HUES64 (cell line): ENCODE data around the gene RAPGEF2.
"Not testable (repeated sequence)": the region's sequence is repeated elsewhere in the genome, so short reads cannot be mapped to it uniquely, and the experiment has no call there.

ENCODE experiments used
- H3K27ac ChIP-seq: 2 replicates; pipeline ENCODE4 v1.7.0; 2013; ENCODE audit warnings: low read depth, low read length, inconsistent platforms
- H3K27me3 ChIP-seq: 2 replicates; pipeline ENCODE4 v1.6.1; 2013; ENCODE audit warnings: mild to moderate bottlenecking, low read length; ENCODE audit not compliant: insufficient read depth
- H3K36me3 ChIP-seq: 2 replicates; pipeline ENCODE4 v1.6.1; 2013; ENCODE audit warnings: mild to moderate bottlenecking, low read length; ENCODE audit not compliant: insufficient read depth
- H3K4me1 ChIP-seq: 2 replicates; pipeline ENCODE4 v1.6.1; 2013; ENCODE audit warnings: mild to moderate bottlenecking, low read length, moderate library complexity; ENCODE audit not compliant: insufficient read depth
- H3K4me3 ChIP-seq: 2 replicates; pipeline ENCODE4 v1.5.1; 2013; ENCODE audit warnings: mild to moderate bottlenecking, low read length, moderate library complexity
- H3K9ac ChIP-seq: 2 replicates; pipeline ENCODE4 v1.6.1; 2013; ENCODE audit warnings: mild to moderate bottlenecking, low read depth, low read length
- H3K9me3 ChIP-seq: 2 replicates; pipeline ENCODE4 v1.6.1; 2013; ENCODE audit warnings: low read depth, low read length; ENCODE audit not compliant: insufficient read depth
- WGBS: fragments of 150-250, 120-280 bp; methylation state at CpG from one replicate; pipeline ENCODE4 v1.1.7; 2013; ENCODE audit warnings: missing lambda C conversion rate; 5-methylcytosine and 5-hydroxymethylcytosine counted together

RAPGEF2 gene

DNA sequence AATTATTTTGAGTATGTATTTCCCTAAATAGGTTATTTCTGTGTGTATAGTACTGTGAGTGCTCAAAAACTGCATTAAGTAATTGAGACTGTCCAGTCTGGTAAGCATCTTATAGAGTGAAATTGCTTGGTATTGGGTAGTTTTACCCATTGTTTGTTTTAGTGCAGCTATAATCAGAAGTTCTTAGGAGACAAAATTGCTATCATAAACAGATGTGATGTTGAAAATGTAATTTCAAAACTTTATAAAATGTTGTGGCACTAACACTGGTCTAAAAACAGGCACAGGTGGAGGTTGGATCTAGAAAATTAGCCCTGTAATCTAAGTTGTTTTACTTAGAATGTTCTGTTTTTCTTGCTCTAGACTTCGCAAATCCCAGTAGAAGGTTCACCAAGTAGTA, 46.8 kb downstream of the RAPGEF2 start:
- WGBS, result no CpG with 5 or more reads among the region's 1 CpG
- H3K36me3 ChIP-seq, result no peaks in the 10 kb centered on the region
- no peak overlapping the region for H3K9ac ChIP-seq
- H3K4me3 ChIP-seq, result no peak overlapping the region
- no peaks in the 10 kb centered on the region for H3K27me3 ChIP-seq
- H3K4me1 ChIP-seq, result peaks cover 17% of the 10 kb centered on the region
- no peak overlapping the region for H3K27ac ChIP-seq
- H3K9me3 ChIP-seq, result no peaks in the 10 kb centered on the region

DNA sequence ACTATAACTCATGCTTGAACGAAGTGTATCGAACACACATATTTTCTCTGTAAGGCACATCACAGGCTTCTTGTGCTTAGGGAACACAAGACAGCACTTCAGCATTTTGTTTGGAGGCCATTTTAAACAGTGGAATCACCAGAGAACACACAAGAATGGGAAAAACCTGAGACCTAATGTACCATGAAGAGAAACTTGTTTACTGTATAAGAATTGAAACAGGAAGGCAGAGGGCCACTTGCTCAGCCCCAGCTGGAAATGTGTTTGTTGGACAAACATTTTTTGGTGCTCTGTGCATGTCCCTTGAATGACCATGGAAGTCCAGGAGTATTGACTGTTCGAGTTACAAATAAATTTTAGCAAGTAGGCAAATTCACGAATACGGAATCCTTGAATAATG, 47.5 kb downstream of the RAPGEF2 start:
- no peaks in the 10 kb centered on the region for H3K27me3 ChIP-seq
- H3K4me3 ChIP-seq, result no peak overlapping the region
- H3K9ac ChIP-seq, result no peak overlapping the region
- no peaks in the 10 kb centered on the region for H3K9me3 ChIP-seq
- WGBS, result 92% methylated on average over 5 of the region's 5 CpGs
- H3K4me1 ChIP-seq, result peaks cover 23% of the 10 kb centered on the region
- no peak overlapping the region for H3K27ac ChIP-seq
- H3K36me3 ChIP-seq, result no peaks in the 10 kb centered on the region

DNA sequence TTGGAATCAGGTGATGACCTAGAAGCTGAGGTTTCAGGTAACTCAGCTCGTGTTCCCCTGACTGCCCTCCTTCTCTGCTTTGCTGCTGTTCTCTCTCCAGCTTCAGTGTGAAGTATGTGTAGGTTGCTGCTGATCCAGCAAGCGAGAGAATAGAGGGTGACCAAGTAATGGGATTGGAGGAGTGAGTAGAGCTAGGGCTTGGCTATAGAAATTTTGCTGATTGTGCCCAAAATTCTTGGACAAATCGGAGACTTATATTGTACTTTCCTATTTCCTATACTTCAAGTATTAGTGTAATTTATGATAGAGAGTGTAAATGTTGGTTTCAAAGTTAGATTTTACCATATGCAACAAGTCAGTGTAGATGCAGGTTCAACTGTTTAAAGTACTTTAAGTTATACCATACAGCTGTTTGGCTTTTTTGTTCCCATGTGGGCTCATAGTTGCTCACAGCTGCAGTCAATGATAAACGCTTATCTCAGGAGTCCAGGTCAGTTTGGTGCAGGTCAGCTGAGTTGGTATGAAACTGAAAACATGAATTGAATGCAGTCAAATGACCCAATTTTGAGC, 48.0 kb downstream of the RAPGEF2 start:
- WGBS, result 81% methylated on average over 3 of the region's 4 CpGs
- no peak overlapping the region for H3K27ac ChIP-seq
- H3K4me1 ChIP-seq, result peaks cover 27% of the 10 kb centered on the region
- H3K9me3 ChIP-seq, result no peaks in the 10 kb centered on the region
- H3K4me3 ChIP-seq, result no peak overlapping the region
- no peaks in the 10 kb centered on the region for H3K27me3 ChIP-seq
- H3K9ac ChIP-seq, result no peak overlapping the region
- no peaks in the 10 kb centered on the region for H3K36me3 ChIP-seq

DNA sequence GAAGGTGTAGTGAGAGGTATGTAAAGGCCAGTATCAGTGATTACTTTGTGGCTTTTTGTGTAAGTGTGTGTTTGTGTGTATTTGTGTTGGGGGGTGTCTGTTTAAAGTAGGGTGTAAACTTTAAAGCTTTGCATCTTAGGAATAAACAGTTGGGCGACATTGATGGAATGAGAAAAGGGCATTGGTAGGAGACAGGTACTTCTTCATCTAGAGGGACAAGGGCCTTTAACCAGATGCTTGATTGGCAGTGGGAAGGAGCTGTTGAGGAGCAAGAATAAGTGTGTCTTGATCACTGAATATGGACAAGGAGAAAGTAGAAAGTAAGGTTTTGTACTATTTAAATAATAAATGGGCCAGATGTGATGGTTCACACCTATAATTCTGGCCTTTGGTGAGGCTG, 48.8 kb downstream of the RAPGEF2 start:
- no peaks in the 10 kb centered on the region for H3K9me3 ChIP-seq
- H3K36me3 ChIP-seq, result no peaks in the 10 kb centered on the region
- no peaks in the 10 kb centered on the region for H3K27me3 ChIP-seq
- WGBS, result 92% methylated on average over 1 of the region's 1 CpG
- H3K4me3 ChIP-seq, result no peak overlapping the region
- H3K4me1 ChIP-seq, result peaks cover 30% of the 10 kb centered on the region
- no peak overlapping the region for H3K9ac ChIP-seq
- H3K27ac ChIP-seq, result no peak overlapping the region

DNA sequence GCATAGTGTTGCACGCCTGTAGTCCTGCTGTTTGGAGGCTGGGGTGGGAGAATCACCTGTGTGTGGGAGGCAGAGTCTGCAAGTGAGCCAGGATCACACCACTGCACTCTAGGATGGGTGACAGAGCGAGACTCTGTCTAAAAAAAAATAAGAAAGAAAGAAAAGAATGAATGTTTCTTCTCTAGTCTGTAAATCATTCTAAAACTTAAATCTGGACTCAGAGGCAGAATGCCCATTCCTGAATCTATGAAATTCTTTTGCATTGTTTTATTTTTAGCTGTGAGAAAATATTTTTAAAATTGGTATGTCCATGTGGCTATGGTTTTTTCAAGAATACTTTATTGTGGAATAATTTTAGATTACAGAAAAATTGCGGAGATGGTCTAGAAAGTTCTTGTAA, 49.3 kb downstream of the RAPGEF2 start:
- no peaks in the 10 kb centered on the region for H3K9me3 ChIP-seq
- WGBS, result 87% methylated on average over 3 of the region's 3 CpGs
- H3K27me3 ChIP-seq, result no peaks in the 10 kb centered on the region
- no peak overlapping the region for H3K27ac ChIP-seq
- peaks cover 34% of the 10 kb centered on the region for H3K4me1 ChIP-seq
- no peak overlapping the region for H3K4me3 ChIP-seq
- H3K9ac ChIP-seq, result no peak overlapping the region
- no peaks in the 10 kb centered on the region for H3K36me3 ChIP-seq

DNA sequence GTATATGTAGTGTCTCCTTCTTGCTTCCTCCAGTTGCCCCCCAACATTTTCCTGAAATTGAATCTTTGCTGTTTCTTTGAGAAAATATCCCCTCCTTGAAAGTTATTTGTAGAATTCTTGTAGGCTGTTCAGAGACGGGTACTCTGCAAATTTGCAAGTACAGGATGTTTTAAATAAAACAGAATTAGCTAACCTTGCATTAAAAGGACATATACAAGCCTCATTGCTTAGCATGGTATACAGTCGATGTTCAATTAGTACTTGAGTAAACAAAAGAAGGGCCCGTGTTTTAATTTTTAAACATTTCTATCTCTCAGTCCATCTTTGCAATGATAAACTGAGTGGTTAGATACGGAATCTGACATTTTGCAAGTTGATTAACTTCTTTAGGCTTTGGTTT, 50.8 kb downstream of the RAPGEF2 start:
- 94% methylated on average over 4 of the region's 4 CpGs for WGBS
- Histone ChIP-seq H3K9ac (no peak overlapping the region), H3K4me1 (peaks cover 49% of the 10 kb centered on the region), H3K27me3 (no peaks in the 10 kb centered on the region), H3K4me3 (no peak overlapping the region), H3K36me3 (no peaks in the 10 kb centered on the region), H3K27ac (no peak overlapping the region), H3K9me3 (no peaks in the 10 kb centered on the region)

DNA sequence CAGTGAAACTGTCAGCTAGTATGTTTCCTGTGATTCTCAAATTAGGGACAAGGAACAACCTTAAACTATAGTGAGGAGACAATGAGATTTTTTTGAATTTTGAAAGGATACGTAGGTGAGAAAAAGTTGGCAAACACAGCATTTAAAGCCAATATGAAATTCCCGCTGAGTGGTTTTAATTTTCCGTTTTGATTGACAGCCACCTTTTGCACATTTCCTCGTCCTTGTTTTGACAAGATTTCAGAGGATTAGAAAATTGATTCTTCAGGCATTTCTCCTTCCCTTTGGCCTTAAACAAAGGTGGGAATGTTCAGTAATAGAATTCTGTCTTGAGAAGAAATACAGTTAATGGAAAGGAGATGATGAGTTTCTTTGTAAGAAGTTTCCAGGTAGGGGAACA, 52.2 kb downstream of the RAPGEF2 start:
- WGBS, result 84% methylated on average over 4 of the region's 4 CpGs
- Histone ChIP-seq H3K9me3 (no peaks in the 10 kb centered on the region), H3K9ac (no peak overlapping the region), H3K36me3 (no peaks in the 10 kb centered on the region), H3K4me1 (peaks cover 53% of the 10 kb centered on the region), H3K4me3 (no peak overlapping the region), H3K27ac (no peak overlapping the region), H3K27me3 (no peaks in the 10 kb centered on the region)

DNA sequence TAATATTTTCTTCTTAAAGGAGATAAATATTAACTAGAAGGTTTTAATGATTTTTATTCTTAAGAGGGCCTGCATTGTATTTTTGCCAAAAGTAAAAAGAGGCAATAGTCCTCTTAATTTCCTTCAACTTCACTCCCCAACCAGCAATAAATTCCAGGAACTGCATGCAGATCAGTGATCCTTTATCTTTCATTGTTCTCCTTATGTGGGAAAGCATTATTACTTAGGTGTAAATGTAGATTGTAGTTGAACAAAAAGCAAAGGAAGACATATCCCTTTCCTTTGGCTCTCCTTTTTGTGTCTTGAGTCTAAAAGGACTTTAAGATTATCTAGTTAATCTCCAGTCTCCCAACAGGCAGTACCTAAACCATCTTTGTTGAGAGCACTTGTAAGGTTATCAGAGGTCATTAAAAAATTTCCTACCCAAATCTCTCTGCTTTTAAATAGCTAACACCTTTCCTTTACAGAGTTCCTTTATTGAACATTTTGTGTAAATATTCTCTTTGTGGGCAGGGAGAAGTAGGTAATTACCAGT, 55.3 kb downstream of the RAPGEF2 start:
- H3K4me3 ChIP-seq, result no peak overlapping the region
- peaks cover 40% of the 10 kb centered on the region for H3K4me1 ChIP-seq

DNA sequence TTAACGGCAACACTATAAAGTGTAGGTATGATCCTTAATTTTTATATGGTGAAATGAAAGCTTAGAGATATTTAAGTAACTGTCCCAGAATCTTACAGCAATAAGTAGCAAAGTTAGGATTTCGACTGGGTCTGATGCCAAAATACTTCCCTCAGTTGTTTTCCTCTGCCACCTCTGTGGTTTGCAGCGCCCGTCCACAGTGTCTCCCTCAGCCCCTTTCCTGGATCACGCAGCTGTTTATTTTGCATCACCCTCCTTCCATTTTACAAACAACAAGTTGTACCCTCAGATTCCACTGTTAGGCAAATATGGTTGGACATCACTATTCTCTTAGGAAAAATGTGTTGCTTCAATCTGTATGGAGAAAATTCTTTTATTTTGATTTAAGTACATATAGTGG, 56.1 kb downstream of the RAPGEF2 start:
- no peaks in the 10 kb centered on the region for H3K27me3 ChIP-seq
- no peak overlapping the region for H3K9ac ChIP-seq
- H3K36me3 ChIP-seq, result no peaks in the 10 kb centered on the region
- H3K9me3 ChIP-seq, result no peaks in the 10 kb centered on the region
- H3K27ac ChIP-seq, result no peak overlapping the region
- H3K4me1 ChIP-seq, result peaks cover 40% of the 10 kb centered on the region
- WGBS, result 88% methylated on average over 5 of the region's 5 CpGs
- no peak overlapping the region for H3K4me3 ChIP-seq

More for the DNA sequence above, 55.3 kb downstream of the RAPGEF2 start:
- Histone ChIP-seq H3K9ac (no peak overlapping the region), H3K9me3 (no peaks in the 10 kb centered on the region), H3K27me3 (no peaks in the 10 kb centered on the region), H3K36me3 (no peaks in the 10 kb centered on the region), H3K27ac (no peak overlapping the region; the same call in 1 of the 2 replicates)

DNA sequence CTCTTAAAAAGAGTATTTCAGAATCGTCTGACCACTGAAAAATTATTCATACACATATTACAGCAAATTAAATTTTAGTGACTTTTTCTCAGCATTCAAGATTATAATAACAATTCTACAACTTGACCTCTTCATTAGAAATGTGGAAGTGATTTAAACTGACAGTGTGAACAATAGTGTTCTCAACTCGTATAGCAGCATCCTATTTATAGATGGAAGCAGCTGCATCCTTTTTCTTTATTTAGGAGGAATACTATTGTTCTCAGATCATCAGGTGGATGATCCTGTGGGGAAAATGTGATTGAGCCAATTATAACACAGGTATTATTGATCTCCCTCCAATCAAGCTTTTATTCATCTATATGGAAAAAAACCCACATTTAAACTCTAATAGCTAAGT, 56.7 kb downstream of the RAPGEF2 start:
- Histone ChIP-seq H3K4me3 (no peak overlapping the region), H3K4me1 (peaks cover 40% of the 10 kb centered on the region), H3K27me3 (no peaks in the 10 kb centered on the region), H3K9ac (no peak overlapping the region), H3K9me3 (no peaks in the 10 kb centered on the region), H3K36me3 (no peaks in the 10 kb centered on the region), H3K27ac (no peak overlapping the region)
- 79% methylated on average over 2 of the region's 2 CpGs for WGBS

DNA sequence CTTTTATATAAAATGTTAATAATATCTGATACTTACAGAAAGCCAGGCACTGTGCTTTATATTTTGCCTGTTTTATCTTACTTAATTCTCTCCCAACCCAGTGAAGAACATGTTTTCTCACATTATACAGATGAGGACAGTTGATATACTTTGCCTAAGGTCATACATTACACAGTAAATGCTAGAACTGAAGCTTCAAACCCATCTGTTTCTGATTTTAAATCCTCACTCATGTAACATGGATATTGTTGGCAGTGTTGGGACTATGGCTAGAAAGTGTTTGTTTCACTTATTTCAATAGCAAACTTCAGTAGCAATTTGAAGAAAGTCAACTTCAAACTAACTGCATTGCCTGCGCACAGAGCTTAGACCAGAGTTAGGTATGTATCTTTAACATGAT, 57.4 kb downstream of the RAPGEF2 start:
- Histone ChIP-seq H3K4me1 (peaks cover 35% of the 10 kb centered on the region), H3K36me3 (no peaks in the 10 kb centered on the region), H3K27me3 (no peaks in the 10 kb centered on the region), H3K27ac (no peak overlapping the region), H3K9ac (no peak overlapping the region), H3K4me3 (no peak overlapping the region), H3K9me3 (no peaks in the 10 kb centered on the region)
- no CpG with 5 or more reads among the region's 1 CpG for WGBS

DNA sequence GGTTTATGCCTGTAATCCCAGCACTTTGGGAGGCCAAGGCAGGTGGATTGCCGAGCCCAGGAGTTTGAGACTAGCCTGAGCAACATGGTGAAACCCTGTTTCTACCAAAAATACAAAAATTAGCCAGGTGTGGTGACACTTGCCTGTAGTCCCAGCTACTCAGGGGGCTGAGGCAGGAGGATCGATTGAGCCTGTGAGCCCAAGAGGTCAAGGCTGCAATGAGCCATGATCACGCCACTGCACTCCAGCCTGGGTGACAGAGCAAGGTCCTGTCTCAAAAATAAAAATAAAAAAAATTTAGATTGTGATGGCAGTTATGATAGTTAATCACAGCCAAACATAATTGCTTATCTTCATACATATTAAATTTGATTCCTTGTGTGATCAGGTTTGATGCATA, 58.6 kb downstream of the RAPGEF2 start:
- H3K4me3 ChIP-seq, H3K9me3 ChIP-seq, H3K27ac ChIP-seq, H3K27me3 ChIP-seq, H3K36me3 ChIP-seq, H3K9ac ChIP-seq: not testable (repeated sequence)
- 91% methylated on average over 3 of the region's 3 CpGs for WGBS
- H3K4me1 ChIP-seq, result peaks cover 25% of the 10 kb centered on the region
